HG02970 (cell line): Measurements from ENCODE around the gene PHLDB1.
A peak's percentile ranks its signal among the peaks of the same experiment; 100 is the strongest.

Experiments
- ATAC-seq: cut with Tn5 transposase; IDR thresholded peaks from one replicate; pipeline ENCODE4 v1.9.1; 2021; ENCODE audit warnings: mild to moderate bottlenecking, moderate library complexity, moderate number of reproducible peaks; ENCODE audit not compliant: unreplicated experiment, low FRiP score

PHLDB1 gene

DNA sequence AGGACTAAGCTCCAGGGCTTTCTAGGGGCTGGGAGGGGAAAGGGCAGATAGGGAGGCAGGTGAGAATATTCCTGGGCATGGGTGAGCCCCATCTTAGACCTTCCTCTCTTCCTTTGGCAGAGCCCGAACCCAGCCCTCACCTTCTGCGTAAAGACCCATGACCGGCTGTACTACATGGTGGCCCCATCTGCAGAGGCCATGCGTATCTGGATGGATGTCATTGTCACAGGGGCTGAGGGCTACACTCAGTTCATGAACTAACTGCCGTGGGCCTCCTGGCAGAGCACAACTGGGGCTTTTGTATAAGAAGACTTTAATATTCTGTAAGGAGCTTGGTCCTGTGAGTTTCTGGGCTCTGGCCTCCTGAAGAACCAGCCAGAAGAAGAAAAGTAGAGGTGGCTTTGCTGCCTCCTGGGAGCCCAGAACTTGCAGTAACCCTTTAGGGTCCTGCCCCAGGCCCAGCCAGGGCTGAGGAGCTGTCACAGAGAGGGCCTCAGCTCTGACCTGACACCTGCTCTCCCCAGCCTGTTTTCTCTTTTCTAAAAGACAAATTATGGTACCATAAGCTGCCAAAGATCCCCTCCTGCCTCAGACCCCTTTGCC is 49.2 kb downstream of the PHLDB1 start:
- ATAC-seq, result no peak

DNA sequence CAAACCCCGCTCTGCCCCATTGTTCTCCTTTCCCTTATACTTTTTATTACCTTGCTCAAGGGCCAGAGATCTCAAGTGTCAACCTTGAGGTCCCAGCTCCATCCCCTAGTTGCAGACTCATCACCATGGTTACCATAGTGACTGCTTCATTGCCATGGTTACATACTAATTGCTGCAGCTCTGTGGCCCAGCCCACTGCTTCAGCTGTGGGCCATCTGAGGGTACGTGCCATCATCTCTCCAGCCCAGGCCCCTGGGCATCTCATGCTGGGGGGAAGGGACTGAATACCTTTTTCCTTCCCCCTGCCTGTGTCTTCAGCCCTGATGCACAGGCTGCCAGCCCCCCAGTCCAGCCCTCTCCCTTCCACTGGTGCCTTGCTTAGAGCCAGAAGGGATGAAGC is 49.8 kb downstream of the PHLDB1 start:
- no peak for ATAC-seq

DNA sequence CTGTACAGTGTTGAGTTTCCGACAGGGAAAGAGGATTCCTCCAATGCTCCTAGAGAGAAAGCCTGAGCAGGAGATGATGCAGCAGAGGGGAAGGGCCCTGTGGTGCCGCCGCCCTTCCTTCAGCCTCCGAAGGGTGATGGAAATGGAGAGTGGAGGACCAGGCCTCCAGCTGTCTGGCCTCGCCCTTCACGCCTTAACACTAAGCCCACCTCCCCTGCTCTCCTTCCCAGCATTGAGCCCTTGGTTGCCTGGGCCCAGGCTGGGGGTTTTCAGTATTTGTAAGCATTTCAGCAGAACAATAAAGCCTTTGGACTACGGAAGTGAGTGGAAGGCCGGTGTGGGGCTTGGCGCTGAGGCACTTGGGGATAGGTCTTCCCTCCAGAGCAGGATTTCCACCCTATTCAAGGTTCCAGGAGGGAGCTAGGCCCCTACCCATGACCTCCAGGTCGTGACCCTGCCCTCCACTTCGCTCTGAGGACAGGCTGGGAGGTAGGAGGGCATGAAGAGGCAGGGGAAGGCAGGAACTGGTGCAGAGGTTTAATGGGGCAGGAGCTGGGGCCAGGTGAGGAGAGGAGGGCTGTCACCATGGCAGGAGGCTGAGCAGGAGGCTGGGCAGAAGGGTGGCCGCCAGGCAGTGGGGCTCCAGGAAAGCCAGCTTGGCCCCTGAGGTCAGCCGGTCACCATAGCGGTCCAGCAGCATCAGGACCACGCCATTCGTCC is 50.5 kb downstream of the PHLDB1 start:
- ATAC-seq, result no peak

DNA sequence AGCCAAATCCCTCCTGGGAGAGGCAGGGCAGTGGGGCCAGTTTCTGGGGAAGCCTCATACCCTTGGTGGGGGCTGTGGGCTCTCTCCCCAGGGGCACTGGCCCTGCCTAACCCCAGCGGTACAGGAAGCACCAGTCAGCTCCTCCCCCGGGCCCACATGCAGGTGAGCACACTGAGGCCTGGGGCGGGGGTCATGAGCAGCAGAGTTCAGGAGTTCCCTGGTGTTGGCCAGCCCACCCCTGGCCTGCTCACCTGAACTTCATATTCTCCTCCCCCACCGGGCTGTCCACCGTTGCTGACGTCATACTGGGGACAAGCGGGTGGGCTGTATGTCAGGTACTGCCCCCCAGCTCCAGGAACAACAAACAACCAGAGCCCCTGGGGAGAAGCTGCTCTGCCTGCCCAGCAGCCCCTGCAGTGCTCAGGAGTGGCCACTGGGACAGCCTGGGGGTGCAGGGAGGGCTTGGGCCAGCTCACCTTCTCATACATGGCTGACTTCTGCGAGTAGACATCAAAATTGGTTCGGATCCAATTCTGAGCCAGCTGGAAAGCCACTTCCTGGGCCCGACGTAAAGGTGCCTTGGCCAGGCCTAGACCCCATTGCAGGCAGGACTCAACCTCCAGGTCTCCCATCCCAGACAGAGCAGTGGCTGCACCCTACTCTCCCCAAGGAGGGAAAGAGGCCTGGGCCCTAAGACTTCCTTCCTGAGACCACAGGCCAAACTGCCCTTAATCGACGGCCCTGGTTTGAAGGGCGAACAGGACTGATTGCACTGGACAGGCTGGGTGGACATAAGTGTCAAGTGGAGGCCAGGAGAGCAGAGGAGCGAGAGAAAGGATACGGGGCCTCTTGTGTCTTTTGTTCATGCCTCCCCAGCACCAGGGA is 51.3 kb downstream of the PHLDB1 start:
- ATAC-seq, result no peak

DNA sequence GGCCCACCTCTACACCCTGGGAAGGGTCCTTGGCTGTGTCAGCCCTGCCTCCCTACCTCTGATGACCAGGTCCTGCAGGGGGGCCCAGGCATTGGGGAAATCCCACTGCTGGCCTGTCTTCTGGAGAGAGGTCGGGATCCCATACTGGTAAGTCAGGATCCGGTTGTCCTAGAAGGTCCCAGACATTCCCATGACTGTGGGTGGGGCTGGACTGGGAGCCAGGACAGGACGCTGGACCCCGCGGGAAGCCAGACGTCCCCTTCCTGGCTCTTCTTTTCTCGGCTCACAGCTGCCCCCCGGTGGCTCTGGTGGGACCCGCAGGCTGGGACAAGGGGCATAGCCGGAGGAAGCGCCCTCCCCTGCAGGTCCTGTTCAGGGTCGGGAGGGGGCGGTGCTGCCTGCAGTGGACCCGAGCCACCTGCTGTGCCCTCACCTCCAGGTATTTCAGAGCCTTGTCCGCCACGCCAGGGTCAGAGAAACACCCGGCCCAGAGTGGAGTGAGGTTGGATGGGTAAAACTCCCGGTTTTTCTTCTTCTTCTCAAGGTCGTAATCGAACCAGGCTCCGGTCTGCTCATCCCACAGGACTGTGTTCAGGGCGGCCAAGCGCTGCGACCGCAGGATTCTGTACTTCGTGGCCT is 52.0 kb downstream of the PHLDB1 start:
- peak; percentile 49 for ATAC-seq

DNA sequence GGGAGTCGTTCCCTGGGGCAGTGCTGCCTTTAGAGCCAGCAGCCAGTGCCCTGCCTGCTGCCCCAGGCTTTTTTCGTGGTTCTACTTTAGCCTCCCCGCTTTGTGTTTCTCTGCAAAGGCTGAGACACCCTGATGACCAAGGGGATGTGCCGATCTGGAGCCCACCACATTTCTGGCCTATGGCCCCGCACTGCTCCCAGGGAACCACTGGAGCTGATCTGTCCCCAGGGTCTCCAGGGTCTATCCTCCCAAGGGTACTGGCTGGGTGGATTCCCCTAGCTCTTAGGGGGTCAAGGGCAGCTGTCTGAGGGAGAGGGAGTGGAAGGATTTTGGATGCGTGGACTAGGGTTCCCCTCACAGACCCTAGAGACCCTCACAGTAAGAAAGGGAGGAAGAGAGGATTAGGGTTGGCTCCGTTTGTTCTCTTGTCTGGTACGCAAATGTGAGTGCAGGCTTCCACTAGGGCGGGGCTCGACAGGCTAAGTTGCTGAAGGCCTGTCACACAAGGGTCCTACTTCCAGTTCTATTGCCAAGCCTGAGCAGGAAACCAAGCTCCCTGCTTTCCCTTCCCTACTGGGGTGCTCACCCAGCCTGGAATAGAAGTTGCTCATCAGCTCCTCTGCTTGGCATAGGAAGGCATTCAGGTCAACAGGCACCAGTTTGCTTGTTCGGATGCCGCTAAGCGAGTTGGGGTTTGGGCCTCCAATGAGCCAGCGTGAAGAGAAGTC is 52.7 kb downstream of the PHLDB1 start:
- no peak for ATAC-seq

DNA sequence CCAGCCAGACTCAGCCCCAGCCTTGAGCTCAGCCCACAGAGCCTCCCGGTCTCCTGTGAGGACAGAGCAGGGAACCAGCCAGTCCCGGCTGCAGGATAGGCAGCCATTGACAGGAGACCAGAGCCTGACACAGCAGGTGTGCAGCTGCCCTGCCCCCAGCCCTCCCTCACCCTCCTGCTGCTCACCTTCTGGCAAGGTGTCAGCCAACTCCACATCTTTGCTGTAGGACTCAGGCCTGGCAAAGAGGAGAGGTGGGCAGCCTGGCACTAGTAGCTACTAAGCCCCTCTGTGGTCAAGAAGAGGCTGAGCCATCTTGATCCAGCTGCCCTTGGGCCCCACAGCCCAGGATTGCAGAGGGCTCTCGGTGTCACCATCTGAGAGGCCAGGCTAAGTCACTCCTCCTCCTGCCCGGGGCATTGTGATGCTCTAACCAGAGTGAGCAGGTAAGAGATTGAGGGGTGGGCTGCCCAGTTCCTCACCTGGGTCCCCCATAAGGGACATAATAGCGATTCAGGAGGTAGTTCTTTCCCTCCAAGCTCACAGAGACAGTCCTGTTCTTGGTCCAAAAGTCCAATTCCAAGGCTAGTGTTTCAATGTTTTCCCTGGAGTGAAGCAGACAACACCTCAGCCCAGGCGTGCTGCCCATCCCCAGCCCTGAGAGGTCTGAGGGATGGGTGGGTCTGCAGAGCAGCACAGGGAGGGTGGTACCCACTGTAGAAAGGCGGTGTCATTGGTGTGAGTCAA is 53.4 kb downstream of the PHLDB1 start:
- no peak for ATAC-seq

DNA sequence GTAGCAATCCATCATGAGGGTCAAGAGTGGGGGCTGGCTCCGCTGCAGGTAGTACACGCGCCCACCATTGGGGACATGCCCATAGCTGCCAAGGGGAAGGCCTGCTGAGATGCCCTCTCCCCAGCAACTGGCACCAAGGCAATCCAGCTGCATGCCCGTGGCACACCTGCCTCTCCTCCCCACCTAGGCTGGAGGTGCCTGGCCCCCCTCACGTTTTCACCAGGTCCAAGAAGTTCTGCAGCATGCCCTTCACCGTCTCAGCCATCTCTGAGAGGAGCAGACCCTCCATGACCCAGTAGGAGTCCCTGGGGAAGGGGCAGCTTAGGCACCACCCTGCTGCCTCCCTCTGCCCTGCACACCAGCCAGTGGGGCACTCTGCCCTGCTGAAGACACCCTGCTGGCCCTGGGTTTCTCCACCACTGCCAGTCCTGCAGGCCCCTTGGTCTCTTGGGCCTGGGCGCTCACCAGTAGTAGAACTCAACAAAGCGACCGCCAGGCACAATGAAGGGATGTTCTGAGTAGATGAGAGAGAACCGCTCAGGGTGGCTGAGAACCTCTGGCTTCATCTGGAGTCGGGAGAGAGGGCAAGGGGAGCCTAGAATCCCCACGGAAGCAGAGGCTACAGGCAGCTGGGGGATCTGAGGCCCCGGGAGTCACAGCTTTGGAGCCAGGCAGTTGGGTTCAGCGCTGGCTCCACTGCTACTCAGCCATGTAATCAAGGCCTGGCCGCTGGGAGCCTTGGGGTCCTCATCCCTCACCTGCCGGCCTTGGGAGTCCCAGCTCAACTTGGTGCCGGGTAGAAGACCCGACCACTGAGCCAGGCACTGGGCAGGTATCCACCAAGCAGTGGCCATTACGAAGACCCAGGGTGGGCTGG is 54.2 kb downstream of the PHLDB1 start:
- no peak for ATAC-seq

DNA sequence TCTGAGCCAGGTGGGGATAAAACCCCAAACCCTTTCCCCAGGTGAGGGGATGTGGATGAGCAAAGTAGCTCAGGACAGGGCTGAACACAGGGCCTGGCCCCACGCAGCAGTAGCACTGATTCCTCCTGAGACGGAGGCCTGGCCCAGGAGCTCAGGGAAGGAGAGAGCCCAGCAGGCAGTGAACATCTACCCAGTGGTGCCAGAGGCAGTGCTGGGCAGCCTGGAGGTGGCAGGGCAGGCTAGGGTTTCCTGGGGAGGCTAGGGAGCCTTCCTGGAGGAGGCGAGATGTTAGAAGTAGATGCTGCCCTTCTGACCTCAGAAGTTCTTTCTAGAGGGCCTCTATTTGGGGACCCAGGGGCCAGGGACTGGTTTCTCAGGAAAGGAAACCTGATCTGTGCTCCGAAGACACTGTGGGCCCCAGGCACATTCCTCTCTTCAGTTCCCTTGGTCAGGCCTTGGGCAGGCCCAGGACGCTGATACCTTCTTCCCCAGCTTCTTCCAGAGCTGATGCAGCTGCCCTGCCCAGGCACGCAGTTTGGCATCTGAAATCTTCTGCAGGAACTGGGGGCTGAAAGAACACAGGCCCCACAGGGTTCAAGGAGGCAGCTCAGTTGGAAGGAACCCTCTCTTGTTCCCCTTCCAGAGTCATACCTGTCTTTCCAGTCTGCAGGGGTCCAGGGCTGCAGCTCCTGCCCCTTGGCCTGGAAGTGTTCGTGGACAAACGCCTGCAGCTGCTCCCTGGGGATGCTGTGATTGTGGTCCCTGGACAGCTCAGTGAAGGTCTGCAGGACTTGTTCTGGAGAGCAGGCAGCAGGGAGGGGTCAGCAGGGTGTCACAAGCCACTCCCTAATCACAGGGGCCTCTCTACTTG is 55.2 kb downstream of the PHLDB1 start:
- no peak for ATAC-seq

DNA sequence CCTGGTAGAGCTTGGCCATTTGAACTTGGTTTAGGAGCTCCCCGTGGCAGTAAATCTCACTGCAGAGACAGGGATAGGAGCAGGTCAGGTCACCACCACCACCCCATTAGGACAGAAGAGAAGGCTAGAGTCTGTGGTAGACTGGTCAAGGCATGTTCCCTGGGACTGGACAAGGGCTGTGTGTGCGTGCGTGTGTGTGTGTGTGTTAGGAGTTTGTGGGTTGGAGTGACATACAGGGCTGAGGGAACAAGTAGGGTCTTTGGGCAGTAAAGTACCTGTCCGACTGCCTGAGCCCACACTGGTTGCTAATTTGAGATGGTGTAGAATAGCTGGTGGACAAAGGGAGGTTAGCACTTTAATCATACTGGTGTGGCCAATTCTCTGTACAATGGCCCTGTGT is 56.0 kb downstream of the PHLDB1 start:
- no peak for ATAC-seq

DNA sequence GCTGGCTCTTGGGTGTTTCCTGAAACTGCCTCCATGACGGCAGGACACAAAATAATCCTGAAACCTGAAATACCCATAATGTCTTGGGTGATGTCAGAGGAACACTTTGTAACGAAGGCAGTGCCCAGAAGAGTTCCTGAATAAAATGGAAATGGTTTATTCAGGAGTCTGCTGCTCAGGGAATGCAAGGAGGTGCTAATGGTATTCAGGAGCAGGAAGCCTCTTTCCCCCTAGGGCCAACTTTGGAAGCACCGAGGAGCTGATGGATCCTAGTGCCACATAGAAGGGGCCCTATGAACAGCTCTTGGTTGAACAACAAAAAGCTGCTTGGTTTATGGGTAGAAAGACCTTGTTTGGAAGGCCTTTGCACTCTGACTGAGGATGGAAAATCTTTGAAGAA is 56.5 kb downstream of the PHLDB1 start:
- no peak for ATAC-seq

DNA sequence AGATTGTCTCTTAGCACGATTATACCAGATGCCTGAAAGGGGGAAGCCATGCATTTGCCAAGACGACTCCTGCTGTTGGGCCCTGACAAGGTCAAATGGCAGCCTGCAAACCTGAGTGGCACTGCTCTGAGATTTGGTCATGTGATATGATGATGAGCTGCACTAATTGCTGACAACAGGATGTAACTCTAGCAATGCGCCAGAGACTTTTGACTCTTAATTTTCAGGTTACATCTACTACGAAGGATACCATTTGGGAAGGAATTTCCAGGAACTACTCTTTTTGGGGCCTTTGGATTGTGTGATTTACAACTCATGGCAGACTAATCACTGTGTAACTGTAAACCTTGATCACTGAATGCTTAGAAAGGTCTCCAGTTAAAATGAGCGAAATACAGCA is 59.0 kb downstream of the PHLDB1 start:
- ATAC-seq, result no peak

DNA sequence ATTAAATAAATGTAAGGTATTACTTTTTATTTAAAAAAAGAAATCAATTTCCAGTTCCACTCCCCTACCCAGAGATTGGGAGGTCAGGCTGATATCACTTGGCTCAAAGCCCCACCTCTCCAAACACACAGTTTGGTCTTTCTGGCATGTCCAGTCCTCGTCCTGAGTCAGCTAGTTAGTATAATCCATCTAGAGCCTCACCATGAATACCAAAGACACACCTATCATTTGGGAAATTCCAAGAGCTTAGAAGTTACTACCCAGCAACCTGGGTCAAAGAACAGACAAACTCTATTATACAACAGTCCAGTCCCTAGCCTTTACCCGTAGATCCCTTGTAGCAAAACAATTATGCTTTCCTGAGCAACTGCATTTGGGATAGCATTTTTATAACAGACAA is 62.6 kb downstream of the PHLDB1 start:
- ATAC-seq, result no peak

DNA sequence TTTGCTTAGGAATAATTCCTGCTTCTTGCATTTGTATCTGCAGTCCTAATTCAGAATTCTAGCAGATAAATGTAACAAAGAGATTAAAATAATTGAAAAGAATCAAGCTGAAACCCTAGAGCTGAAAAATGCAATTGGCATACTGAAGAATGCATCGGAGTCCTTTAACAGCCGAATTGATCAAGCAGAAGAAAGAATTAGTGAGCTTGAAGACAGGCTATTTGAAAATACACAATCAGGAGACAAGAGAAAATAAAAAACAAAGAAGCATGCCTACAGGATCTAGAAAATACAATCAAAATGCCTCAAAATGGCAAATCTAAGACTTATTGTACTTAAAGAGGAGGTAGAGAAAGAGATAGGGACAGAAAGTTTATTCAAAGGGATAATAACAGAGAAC is 63.8 kb downstream of the PHLDB1 start:
- no peak for ATAC-seq

DNA sequence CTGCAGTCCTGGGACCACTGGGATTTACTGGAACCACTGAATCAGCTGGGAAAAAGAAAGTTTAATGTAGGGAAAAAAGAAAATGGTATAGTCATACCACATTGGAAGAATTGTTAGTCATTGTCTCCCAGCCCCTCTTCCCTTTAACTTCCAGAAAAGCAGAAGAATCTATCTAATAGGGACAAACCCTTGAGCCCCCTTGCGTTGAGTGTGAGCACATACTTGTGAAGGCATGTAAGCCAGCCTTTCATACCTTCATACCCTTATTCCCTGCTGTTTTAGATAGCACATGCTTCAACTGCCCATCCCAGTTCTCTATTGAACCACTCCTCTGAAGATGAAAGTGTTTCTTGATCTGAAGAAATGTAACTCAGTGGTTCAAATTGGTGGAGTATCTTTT is 65.4 kb downstream of the PHLDB1 start:
- ATAC-seq, result no peak

DNA sequence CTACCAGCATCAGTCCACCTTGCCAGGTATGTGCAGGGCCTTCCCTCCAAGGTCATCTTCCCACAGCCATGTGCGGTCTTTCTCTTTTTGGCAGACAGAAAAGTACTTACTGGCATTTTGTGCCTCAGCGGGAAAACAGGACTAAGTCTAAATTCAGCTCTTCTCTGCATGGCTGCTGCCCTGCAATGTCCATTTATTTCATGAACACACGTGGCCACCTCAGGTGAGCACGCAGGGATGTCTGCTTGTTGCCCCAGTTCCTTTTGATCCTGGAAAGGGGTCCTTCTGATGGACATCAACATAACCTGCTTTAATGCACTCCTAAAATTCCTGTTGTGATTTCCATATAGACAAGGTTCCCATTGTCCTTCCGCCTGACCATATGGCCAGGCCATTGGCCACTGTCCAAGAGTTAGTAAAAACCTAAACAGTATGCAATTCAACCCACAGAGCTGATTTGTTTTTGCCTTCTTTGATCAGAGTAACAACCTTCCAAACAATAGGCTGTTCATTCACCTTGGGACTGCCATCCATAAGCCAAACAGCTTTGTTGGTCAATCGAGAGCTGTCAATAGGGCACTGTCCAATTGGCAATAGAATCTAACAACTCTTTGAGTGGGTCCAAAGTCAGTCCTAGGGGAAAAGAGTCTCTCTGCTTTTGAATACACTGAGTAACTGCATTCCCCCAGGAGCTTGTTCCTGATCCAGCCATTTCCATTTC is 66.1 kb downstream of the PHLDB1 start:
- no peak for ATAC-seq

DNA sequence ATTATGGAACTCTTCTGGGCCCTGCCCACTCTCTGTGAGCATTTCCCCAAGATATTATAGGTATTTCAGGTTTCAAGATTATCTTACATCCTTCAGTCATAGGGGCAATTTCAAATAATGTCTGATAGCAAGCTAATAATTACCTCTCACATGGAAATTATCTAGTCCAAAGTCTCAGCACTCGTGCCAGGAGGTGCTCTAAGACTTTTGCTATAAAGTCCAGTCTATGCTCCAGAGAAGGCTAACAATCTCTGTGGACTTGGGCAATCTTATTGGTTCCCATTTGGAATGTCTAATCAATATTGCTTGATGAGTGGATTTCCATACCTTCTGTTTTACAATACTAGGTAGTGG is 66.6 kb downstream of the PHLDB1 start:
- no peak for ATAC-seq
